ENCODE results near the gene PLCL2.

DNA sequence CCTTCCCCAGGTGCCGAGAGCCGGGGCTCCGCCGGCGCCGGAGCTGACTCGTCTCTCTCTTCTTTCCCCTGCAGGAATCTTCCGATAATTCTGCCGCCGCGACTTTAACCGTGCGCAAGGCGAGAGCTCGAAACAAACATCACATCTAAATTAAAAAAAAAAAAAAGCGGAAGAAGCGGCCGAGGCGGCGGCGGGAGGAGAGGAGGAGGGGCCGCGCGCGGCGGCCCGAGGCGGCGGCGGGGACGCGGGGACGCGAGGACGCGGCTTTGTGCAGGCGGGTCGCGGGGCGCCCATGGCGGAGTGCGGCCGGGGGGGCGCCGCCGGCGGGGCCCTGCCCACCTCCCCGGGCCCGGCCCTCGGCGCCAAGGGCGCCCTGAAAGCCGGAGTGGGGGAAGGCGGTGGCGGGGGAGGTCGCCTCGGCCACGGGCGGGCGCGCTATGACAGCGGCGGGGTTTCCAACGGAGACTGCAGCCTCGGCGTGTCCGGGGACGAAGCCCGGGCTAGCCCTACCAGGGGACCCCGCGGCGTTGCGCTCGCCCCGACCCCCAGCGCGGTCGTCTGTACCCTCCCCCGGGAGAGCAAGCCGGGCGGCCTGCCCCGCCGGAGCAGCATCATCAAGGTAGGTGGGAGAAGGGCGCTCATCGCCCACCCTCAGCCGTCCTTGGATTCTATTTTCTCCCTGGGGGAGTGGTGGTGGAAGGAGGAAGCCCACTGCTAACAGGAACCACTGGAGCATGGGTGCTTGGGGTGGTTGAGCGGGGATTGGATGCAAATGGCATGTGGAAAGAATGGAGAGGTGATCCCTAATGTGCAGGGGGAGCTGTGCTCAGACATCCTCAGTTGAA lies at the start of gene PLCL2:
- TF ChIP-seq EZH2 (IDR thresholded peaks at IDR 0.05) = no peak
- TF ChIP-seq, protein P1, sequence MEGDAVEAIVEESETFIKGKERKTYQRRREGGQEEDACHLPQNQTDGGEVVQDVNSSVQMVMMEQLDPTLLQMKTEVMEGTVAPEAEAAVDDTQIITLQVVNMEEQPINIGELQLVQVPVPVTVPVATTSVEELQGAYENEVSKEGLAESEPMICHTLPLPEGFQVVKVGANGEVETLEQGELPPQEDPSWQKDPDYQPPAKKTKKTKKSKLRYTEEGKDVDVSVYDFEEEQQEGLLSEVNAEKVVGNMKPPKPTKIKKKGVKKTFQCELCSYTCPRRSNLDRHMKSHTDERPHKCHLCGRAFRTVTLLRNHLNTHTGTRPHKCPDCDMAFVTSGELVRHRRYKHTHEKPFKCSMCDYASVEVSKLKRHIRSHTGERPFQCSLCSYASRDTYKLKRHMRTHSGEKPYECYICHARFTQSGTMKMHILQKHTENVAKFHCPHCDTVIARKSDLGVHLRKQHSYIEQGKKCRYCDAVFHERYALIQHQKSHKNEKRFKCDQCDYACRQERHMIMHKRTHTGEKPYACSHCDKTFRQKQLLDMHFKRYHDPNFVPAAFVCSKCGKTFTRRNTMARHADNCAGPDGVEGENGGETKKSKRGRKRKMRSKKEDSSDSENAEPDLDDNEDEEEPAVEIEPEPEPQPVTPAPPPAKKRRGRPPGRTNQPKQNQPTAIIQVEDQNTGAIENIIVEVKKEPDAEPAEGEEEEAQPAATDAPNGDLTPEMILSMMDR (IDR thresholded peaks at IDR 0.05) = no peak
- no peak for TF ChIP-seq EZH2phosphoT487 (IDR thresholded peaks at IDR 0.05)
